Stimulated activated CD8-positive, alpha-beta memory T cell treated with anti-CD3 and anti-CD28 coated beads, Interleukin-4, amount 100 ng/mL, for 4 hours (primary cell): Measurements from ENCODE around the gene LFNG.
A peak's percentile ranks its signal among the peaks of the same experiment; 100 is the strongest.
"Not testable (repeated sequence)": the region's sequence is repeated elsewhere in the genome, so short reads cannot be mapped to it uniquely, and the experiment has no call there.

Experiments used
- DNase-seq, 2 donors: peaks; one replicate each; pipeline ENCODE4 v3.0.0-alpha.2; 2020; ENCODE audit warnings: low read depth in 2 of 2, low spot score in 1 of 2

The LFNG gene

GRCh38 chr7:2542011-2542915 is 22.7 kb downstream of the LFNG start:
- no peak for DNase-seq

DNA sequence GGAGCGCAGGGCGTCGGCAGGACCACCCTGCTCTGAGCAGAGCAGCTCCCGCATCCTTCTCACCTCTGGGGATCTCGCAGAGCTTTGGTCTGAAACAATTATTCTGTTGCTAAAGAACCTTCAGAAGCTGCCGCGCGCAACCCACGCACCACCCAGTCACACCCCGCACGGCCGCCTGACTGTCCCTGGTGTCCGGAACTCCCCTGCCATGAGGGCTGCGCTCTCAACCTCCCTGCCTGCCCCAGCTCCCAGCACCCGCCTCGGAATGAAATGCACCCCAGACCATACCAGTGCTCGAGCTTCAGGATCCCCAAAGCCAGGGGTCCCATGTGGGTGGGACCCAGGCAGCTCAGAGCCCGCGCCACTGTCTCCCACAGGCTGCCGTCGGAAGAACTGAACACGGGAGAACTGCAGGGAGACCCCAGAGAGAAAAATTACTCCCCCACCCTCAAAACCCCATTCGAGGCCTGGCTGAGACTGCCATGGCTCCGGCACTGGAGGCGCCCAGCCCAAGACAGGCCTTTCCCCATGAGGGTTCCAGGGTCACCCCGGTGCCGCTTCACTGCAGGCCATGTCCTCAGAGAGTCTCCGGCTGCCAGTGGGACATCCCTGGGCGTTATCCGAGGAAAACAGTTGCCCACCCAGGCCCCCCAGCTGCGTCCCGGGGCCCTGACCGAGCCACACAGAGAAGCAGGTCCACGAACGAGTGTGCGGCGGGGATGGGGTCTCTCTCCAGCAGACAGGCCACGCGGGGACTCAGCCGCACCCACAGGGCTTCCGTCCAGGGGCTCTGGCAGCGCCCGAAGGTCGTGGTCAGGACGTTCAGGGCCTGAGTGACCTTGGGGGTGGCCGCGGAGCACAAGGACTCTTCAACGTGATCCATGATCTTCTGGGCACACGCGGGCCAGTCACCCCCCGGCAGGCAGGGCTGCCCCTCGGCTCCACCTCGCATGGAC is 23.6 kb downstream of the LFNG start:
- DNase-seq, result no peak

- DNase-seq, result no peak
Observed at GRCh38 chr7:2544541-2545188, 25.1 kb downstream of the LFNG start.

- DNase-seq, result no peak
Observed at GRCh38 chr7:2545746-2546425, 26.3 kb downstream of the LFNG start.

DNA sequence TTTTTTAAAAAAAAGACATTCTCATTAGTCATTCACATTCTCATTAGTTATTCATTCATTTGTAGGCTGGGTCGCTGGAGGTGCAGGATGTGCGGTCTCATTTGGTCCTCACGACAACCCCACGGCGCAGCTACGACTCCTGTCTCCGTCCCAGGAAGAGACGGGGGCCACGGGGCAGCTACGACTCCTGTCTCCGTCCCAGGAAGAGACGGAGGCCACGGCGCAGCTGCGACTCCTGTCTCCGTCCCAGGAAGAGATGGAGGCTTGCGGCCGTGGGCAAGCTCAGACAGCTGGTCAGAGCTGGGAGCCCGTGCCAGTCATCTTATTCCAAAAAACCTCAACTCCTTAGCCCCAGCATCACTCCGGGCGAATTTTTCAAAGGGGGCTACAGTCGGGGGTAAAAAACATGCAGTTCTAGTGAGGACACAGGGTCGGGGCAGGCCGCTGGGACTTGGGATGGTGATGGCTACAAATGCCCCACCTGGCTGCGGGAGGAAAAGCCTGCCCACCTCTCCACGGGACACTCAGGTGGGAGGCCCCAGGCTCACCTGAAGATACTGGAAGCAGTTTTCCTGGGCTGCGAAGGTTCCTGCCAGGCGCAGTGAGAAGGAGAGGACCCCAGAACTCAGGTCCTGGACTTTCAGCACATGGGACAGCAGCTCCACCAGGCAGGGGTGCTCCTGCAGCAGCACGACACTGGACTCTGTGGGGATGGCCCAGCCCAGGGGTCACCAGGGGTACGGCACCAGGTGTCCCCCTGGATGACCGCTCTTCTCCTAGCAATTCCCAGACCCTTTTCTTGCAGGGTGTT is 27.4 kb downstream of the LFNG start:
- DNase-seq, result no peak

DNA sequence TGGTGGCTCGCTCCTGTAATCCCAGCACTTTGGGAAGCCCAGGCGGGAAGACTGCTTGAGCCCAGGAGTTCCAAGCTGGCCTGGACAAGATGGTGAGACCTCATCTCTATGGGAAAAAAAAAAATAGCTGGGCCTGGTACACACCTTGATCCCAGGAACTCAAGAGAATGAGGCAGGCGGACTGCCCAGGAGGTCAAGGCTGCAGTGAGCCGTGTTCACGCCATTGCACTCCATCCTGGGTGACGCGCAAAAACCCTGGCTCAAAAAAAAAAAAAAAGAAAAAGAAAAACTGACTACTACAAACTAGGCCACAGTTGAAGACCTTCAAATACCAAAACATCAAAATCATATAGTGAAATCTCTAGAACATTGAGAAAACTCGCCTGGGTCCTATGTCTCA is 31.8 kb downstream of the LFNG start:
- DNase-seq, result no peak

- no peak for DNase-seq
Observed at GRCh38 chr7:2553108-2553507, 33.5 kb downstream of the LFNG start.

GRCh38 chr7:2553831-2554581 is 34.4 kb downstream of the LFNG start:
- no peak for DNase-seq

GRCh38 chr7:2554661-2555111 is 35.1 kb downstream of the LFNG start:
- DNase-seq, result no peak

- peak; percentile 88 to 90 for DNase-seq
Observed at GRCh38 chr7:2555121-2556052, 35.8 kb downstream of the LFNG start, which contains the start of gene BRAT1. TSS of gene BRAT1 (minus strand) at chr7:2555524. CDS start at chr7:2554431, 1,093 bp downstream.

DNA sequence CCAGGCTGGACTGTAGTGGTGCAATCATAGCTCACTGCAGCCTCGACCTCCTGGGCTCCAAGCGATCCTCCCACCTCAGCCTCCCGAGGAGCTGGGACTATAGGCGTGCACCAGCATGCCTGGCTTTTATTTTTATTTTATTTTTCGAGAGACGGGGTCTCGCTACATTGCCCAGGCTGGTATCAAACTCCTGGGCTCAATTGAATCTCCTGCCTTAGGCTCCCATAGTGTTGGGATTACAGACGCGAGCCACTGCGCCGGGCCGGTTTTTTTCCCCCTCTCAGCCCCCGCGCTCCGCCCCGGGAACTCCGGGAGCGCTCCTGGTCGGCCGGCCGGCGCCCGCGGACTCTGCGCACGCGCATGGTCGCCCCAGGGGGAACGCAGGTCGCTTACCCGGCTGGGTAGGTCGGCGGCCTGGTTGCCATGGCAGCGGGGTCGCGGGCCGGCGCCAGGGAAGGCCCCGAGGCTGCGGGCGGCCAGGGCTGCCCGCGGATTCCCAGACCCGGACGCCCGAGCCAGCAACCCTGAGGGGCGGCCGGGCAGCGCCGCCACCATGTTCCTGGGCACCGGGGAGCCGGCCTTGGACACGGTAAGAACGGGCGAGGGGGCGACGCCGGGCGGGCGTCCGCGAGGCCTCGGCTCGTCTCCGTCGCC is 39.2 kb downstream of the LFNG start, which contains the start of gene IQCE:
IQCE (plus strand) TSS at position 351 of the 654 bp plus-strand sequence; CDS start at position 554, 203 bp downstream.
- DNase-seq, result peak; percentile 81

DNA sequence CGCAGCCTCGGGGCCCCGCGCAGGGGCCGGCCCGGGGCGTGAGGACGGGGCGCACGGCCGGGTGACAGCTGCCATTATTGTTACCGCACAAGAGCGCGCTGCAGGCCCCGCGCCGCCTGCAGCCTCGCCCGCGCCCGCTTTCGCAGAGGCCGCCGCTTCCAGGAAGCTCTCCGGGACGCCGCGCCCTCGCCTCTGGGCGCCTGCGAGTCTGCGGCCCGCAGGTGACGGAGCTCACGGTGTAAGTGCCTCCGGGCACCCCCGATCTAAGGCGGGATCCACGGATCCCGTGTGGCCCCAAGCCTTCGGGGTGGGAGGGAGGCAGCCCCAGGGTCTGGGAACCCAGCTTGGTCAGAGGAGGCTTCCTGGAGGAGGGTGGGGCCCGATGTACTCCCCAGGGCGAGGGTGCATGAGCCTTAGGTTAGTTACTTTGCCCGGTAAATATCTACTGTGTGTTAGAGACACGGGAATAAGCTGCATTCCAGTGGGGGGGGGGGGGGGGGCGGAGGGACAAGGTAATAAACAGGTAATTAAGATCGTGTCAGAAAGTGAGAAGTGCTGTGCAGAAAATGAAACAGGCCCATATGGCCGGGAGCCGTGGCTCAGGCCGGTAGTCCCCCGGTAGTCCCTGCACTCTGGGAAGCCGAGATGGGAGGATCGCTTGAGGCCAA is 39.8 kb downstream of the LFNG start:
- DNase-seq, result no peak

DNA sequence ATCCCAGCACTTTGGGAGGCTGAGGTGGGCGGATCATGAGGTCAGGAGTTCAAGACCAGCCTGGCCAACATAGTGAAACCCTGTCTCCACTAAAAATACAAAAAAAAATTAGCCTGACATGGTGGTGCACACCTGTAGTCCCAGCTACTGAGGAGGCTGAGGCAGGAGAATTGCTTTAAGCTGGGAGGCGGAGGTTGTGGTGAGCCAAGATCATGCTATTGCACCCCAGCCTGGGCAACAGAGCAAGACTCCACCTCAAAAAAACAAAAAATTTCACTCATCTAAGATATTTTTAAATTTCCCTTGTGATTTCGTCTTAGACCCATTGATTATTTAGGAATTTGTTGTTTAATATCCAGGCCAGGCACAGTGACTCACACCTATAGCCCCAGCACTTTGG is 44.4 kb downstream of the LFNG start:
- not testable (repeated sequence) for DNase-seq

- no peak for DNase-seq
Observed at GRCh38 chr7:2564970-2565540, 45.5 kb downstream of the LFNG start.

GRCh38 chr7:2566348-2566889 is 46.8 kb downstream of the LFNG start:
- no peak for DNase-seq
